Measurements from ENCODE around the gene SSR1.
"Not testable (repeated sequence)": the region's sequence is repeated elsewhere in the genome, so short reads cannot be mapped to it uniquely, and the experiment has no call there.

Gene SSR1

GRCh38 chr6:7276199-7276524 is 36.8 kb downstream of the SSR1 start:
- DNase-seq (ENCODE audit: low read depth in 2 of 2), result no peak

GRCh38 chr6:7274525-7274924 is 38.5 kb downstream of the SSR1 start:
- DNase-seq (ENCODE audit: low read depth in 2 of 2), result not testable (repeated sequence)

- DNase-seq (ENCODE audit: low read depth in 2 of 2), result no peak
Measured at GRCh38 chr6:7273709-7274108, 39.3 kb downstream of the SSR1 start.

GRCh38 chr6:7271205-7271534 is 41.8 kb downstream of the SSR1 start:
- no peak for DNase-seq (ENCODE audit: low read depth in 2 of 2)

GRCh38 chr6:7270320-7271204 is 42.4 kb downstream of the SSR1 start:
- DNase-seq (ENCODE audit: low read depth in 2 of 2), result no peak

GRCh38 chr6:7269816-7270215 is 43.2 kb downstream of the SSR1 start:
- no peak for DNase-seq (ENCODE audit: low read depth in 2 of 2)

GRCh38 chr6:7268816-7269555 is 44.0 kb downstream of the SSR1 start:
- no peak for DNase-seq (ENCODE audit: low read depth in 2 of 2)

- DNase-seq (ENCODE audit: low read depth in 2 of 2), result no peak
Measured at GRCh38 chr6:7268362-7268761, 44.6 kb downstream of the SSR1 start.

GRCh38 chr6:7267466-7268091 is 45.4 kb downstream of the SSR1 start:
- DNase-seq (ENCODE audit: low read depth in 2 of 2), result no peak

GRCh38 chr6:7267071-7267465 is 45.9 kb downstream of the SSR1 start:
- DNase-seq (ENCODE audit: low read depth in 2 of 2), result no peak

GRCh38 chr6:7265385-7265726 is 47.6 kb downstream of the SSR1 start:
- DNase-seq (ENCODE audit: low read depth in 2 of 2), result not testable (repeated sequence)

- no peak for DNase-seq (ENCODE audit: low read depth in 2 of 2)
Measured at GRCh38 chr6:7264686-7265384, 48.2 kb downstream of the SSR1 start.

- no peak for DNase-seq (ENCODE audit: low read depth in 2 of 2)
Measured at GRCh38 chr6:7264041-7264440, 49.0 kb downstream of the SSR1 start.

- DNase-seq (ENCODE audit: low read depth in 2 of 2), result not testable (repeated sequence)
Measured at GRCh38 chr6:7263519-7263805, 49.5 kb downstream of the SSR1 start.

- no peak for DNase-seq (ENCODE audit: low read depth in 2 of 2)
Measured at GRCh38 chr6:7262746-7263518, 50.1 kb downstream of the SSR1 start.

- DNase-seq (ENCODE audit: low read depth in 2 of 2), result no peak
Measured at GRCh38 chr6:7261852-7262461, 51.0 kb downstream of the SSR1 start.

GRCh38 chr6:7261032-7261841 is 51.8 kb downstream of the SSR1 start:
- DNase-seq (ENCODE audit: low read depth in 2 of 2), result peak in 1 of 2 donors; percentile 33

- no peak for DNase-seq (ENCODE audit: low read depth in 2 of 2)
Measured at GRCh38 chr6:7260291-7261031, 52.5 kb downstream of the SSR1 start.

GRCh38 chr6:7258231-7258763 is 54.7 kb downstream of the SSR1 start:
- DNase-seq (ENCODE audit: low read depth in 2 of 2), result no peak
